ENCODE measurements around the gene CHTF8.
A peak's percentile ranks its signal among the peaks of the same experiment; 100 is the strongest.

Gene CHTF8

GRCh38 chr16:69114346-69114975, 17.9 kb downstream of the CHTF8 start:
- no peak for DNase-seq (ENCODE audit: low read depth, low spot score)
- Histone ChIP-seq H3K27me3 (ENCODE audit: control insufficient read depth, insufficient read depth, low read length) (no peaks in the 10 kb centered on the region), H3K9me3 (ENCODE audit: control insufficient read depth, insufficient read depth, low read length) (no peaks in the 10 kb centered on the region), H3K4me1 (ENCODE audit: control insufficient read depth, insufficient read depth, low read length) (no peaks in the 10 kb centered on the region), H3K36me3 (ENCODE audit: control insufficient read depth, insufficient read depth, low read length) (peaks cover 55% of the 10 kb centered on the region), H3K27ac (ENCODE audit: low read length) (no peak overlapping the region), H3K4me3 (ENCODE audit: low read length) (no peak overlapping the region)
- WGBS (ENCODE audit: insufficient coverage, insufficient read length): no CpG with 5 or more reads among the region's 25 CpGs

DNA sequence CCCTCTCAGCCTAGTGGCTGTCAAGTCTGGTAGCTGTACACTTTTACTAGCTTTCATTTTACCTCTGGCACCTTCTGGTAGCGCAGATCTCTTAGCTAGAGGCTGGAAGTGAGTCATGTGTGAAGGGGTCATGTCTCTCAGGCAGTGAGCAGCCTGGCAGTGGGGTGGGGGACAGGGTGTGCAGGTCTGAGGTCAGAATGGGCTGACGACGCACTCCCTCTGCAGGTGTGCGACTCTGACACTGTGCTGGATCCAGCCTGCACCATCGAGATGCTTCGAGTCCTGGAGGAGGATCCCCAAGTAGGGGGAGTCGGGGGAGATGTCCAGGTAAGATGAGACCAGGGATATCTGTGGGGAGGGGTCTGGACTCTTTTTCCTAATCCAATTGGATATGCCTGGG, 19.2 kb downstream of the CHTF8 start:
- WGBS (ENCODE audit: insufficient coverage, insufficient read length): no CpG with 5 or more reads among the region's 7 CpGs
- no peak overlapping the region for H3K4me3 ChIP-seq (ENCODE audit: low read length)
- no peak for DNase-seq (ENCODE audit: low read depth, low spot score)
- H3K4me1 ChIP-seq (ENCODE audit: control insufficient read depth, insufficient read depth, low read length): peaks cover 2% of the 10 kb centered on the region; the same call in 1 of the 2 replicates
- no peaks in the 10 kb centered on the region for H3K9me3 ChIP-seq (ENCODE audit: control insufficient read depth, insufficient read depth, low read length)
- H3K36me3 ChIP-seq (ENCODE audit: control insufficient read depth, insufficient read depth, low read length): peaks cover 50% of the 10 kb centered on the region
- H3K27ac ChIP-seq (ENCODE audit: low read length): no peak overlapping the region
- no peaks in the 10 kb centered on the region for H3K27me3 ChIP-seq (ENCODE audit: control insufficient read depth, insufficient read depth, low read length)

DNA sequence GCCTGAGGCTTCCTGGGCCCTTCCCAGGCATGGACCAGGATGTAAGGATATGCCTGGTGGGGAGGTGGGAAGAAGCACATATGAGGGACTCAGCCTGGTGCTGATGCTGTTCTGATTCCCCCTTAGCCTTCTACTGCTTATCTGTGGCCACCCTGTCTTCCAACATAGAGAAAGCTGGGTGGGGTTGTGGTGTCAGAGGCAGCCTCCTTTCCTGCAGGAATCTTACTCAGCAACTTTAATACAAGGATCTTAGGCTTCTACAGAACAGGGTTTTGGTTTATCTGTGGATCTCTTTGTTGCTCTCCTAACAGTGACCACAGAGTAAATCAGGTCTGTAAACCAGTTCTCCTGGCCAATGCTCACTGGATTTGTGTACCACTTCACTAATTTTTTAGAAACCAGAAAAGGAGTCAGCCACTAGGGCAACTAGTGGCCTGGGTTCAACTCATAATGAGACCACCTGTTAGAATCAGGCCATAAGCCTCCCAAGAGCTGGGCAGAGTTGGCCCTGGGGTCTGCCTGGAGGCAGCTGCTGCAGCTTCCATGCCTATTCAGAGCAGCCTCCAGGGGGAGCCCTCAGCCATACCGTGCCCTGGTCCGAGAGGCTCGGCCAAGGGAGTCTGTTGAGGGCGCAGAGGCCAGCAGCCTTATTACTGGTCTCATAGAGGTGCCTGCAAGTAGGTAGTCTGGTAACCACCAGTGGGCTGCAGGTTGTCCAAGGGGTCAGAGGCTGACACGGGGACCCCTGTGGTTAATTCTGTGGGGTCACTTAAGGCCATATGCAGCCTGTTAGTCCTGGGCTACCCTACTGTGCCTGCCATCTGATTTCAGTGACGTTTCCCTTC, 19.9 kb downstream of the CHTF8 start:
- no peaks in the 10 kb centered on the region for H3K9me3 ChIP-seq (ENCODE audit: control insufficient read depth, insufficient read depth, low read length)
- H3K27ac ChIP-seq (ENCODE audit: low read length): no peak overlapping the region
- no CpG with 5 or more reads among the region's 6 CpGs for WGBS (ENCODE audit: insufficient coverage, insufficient read length)
- H3K27me3 ChIP-seq (ENCODE audit: control insufficient read depth, insufficient read depth, low read length): no peaks in the 10 kb centered on the region
- H3K36me3 ChIP-seq (ENCODE audit: control insufficient read depth, insufficient read depth, low read length): peaks cover 46% of the 10 kb centered on the region
- no peak overlapping the region for H3K4me3 ChIP-seq (ENCODE audit: low read length)
- DNase-seq (ENCODE audit: low read depth, low spot score): no peak
- H3K4me1 ChIP-seq (ENCODE audit: control insufficient read depth, insufficient read depth, low read length): peaks cover 2% of the 10 kb centered on the region; the same call in 1 of the 2 replicates

- no peak overlapping the region for H3K4me3 ChIP-seq (ENCODE audit: low read length)
- no peak overlapping the region for H3K27ac ChIP-seq (ENCODE audit: low read length)
- H3K9me3 ChIP-seq (ENCODE audit: control insufficient read depth, insufficient read depth, low read length): no peaks in the 10 kb centered on the region
- H3K4me1 ChIP-seq (ENCODE audit: control insufficient read depth, insufficient read depth, low read length): peaks cover 2% of the 10 kb centered on the region; the same call in 1 of the 2 replicates
- no peak for DNase-seq (ENCODE audit: low read depth, low spot score)
- peaks cover 44% of the 10 kb centered on the region for H3K36me3 ChIP-seq (ENCODE audit: control insufficient read depth, insufficient read depth, low read length)
- no peaks in the 10 kb centered on the region for H3K27me3 ChIP-seq (ENCODE audit: control insufficient read depth, insufficient read depth, low read length)
- no CpG with 5 or more reads among the region's 5 CpGs for WGBS (ENCODE audit: insufficient coverage, insufficient read length)
Measured at GRCh38 chr16:69111876-69112230, 20.5 kb downstream of the CHTF8 start.

DNA sequence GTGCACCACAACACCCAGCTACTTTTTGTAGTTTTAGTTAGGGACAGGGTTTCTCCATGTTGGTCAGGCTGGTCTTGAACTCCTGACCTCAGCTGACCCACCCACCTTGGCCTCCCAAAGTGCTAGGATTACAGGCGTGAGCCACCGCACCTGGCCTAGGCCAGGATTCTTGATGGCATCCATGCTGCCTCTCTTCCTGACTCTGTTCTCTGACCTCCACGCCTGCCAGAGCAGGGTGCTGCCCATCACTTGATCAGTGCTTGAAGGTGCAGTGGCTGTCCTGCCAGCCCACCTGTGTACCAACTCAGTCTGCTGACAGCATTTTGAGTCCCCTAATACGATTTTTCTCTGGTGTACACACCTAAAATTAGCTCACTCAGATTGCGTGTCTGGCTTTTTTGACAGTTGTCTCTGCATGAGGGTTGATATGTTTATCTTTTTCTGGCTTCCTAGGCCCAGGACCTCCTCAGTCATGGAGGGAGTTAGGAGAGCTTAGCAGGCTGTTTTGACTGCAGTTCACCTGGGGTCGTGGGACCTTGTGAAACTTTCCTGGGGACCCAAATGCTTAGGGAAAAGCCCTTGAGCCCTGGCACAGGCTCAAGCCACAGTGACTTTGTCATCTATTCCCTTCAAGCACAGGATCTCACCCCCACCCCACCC, 21.0 kb downstream of the CHTF8 start:
- Histone ChIP-seq H3K27me3 (ENCODE audit: control insufficient read depth, insufficient read depth, low read length) (no peaks in the 10 kb centered on the region), H3K27ac (ENCODE audit: low read length) (no peak overlapping the region), H3K36me3 (ENCODE audit: control insufficient read depth, insufficient read depth, low read length) (peaks cover 41% of the 10 kb centered on the region), H3K4me3 (ENCODE audit: low read length) (no peak overlapping the region), H3K9me3 (ENCODE audit: control insufficient read depth, insufficient read depth, low read length) (no peaks in the 10 kb centered on the region), H3K4me1 (ENCODE audit: control insufficient read depth, insufficient read depth, low read length) (peaks cover 2% of the 10 kb centered on the region; the same call in 1 of the 2 replicates)
- DNase-seq (ENCODE audit: low read depth, low spot score): no peak
- WGBS (ENCODE audit: insufficient coverage, insufficient read length): no CpG with 5 or more reads among the region's 6 CpGs

DNA sequence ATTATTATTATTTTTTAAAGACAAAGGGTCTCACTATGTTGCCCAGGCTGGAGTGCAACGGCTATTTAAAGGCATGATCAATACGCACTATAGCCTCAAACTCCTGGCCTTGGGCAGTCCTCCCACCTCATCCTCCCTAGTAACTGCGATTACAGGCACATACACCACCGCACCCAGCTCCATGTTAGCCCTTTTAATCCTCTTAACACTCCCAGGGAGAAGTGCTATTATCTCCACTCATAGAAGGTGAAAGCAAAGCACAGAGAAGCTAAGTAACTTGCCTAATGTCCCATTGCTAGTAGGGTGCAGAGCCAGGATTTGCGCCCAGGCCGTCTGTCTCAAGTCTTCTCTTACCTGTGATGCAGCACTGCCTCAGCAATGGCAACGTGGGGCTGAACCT, 22.0 kb downstream of the CHTF8 start:
- no peak for DNase-seq (ENCODE audit: low read depth, low spot score)
- Histone ChIP-seq H3K27ac (ENCODE audit: low read length) (no peak overlapping the region), H3K36me3 (ENCODE audit: control insufficient read depth, insufficient read depth, low read length) (peaks cover 37% of the 10 kb centered on the region), H3K9me3 (ENCODE audit: control insufficient read depth, insufficient read depth, low read length) (no peaks in the 10 kb centered on the region), H3K4me3 (ENCODE audit: low read length) (no peak overlapping the region), H3K4me1 (ENCODE audit: control insufficient read depth, insufficient read depth, low read length) (peaks cover 2% of the 10 kb centered on the region; the same call in 1 of the 2 replicates), H3K27me3 (ENCODE audit: control insufficient read depth, insufficient read depth, low read length) (no peaks in the 10 kb centered on the region)
- WGBS (ENCODE audit: insufficient coverage, insufficient read length): no CpG with 5 or more reads among the region's 7 CpGs

- no peak overlapping the region for H3K27ac ChIP-seq (ENCODE audit: low read length)
- H3K27me3 ChIP-seq (ENCODE audit: control insufficient read depth, insufficient read depth, low read length): no peaks in the 10 kb centered on the region
- WGBS (ENCODE audit: insufficient coverage, insufficient read length): no CpG with 5 or more reads among the region's 48 CpGs
- no peak for DNase-seq (ENCODE audit: low read depth, low spot score)
- H3K9me3 ChIP-seq (ENCODE audit: control insufficient read depth, insufficient read depth, low read length): no peaks in the 10 kb centered on the region
- H3K4me1 ChIP-seq (ENCODE audit: control insufficient read depth, insufficient read depth, low read length): peaks cover 3% of the 10 kb centered on the region; the same call in 1 of the 2 replicates
- H3K4me3 ChIP-seq (ENCODE audit: low read length): no peak overlapping the region
- H3K36me3 ChIP-seq (ENCODE audit: control insufficient read depth, insufficient read depth, low read length): peaks cover 31% of the 10 kb centered on the region
Measured at GRCh38 chr16:69109486-69110270, 22.7 kb downstream of the CHTF8 start.

GRCh38 chr16:69108905-69109252, 23.5 kb downstream of the CHTF8 start:
- DNase-seq (ENCODE audit: low read depth, low spot score): no peak
- H3K36me3 ChIP-seq (ENCODE audit: control insufficient read depth, insufficient read depth, low read length): peaks cover 23% of the 10 kb centered on the region
- H3K9me3 ChIP-seq (ENCODE audit: control insufficient read depth, insufficient read depth, low read length): no peaks in the 10 kb centered on the region
- WGBS (ENCODE audit: insufficient coverage, insufficient read length): no CpG with 5 or more reads among the region's 4 CpGs
- H3K4me1 ChIP-seq (ENCODE audit: control insufficient read depth, insufficient read depth, low read length): peaks cover 3% of the 10 kb centered on the region; the same call in 1 of the 2 replicates
- H3K4me3 ChIP-seq (ENCODE audit: low read length): no peak overlapping the region
- H3K27ac ChIP-seq (ENCODE audit: low read length): no peak overlapping the region
- H3K27me3 ChIP-seq (ENCODE audit: control insufficient read depth, insufficient read depth, low read length): no peaks in the 10 kb centered on the region

DNA sequence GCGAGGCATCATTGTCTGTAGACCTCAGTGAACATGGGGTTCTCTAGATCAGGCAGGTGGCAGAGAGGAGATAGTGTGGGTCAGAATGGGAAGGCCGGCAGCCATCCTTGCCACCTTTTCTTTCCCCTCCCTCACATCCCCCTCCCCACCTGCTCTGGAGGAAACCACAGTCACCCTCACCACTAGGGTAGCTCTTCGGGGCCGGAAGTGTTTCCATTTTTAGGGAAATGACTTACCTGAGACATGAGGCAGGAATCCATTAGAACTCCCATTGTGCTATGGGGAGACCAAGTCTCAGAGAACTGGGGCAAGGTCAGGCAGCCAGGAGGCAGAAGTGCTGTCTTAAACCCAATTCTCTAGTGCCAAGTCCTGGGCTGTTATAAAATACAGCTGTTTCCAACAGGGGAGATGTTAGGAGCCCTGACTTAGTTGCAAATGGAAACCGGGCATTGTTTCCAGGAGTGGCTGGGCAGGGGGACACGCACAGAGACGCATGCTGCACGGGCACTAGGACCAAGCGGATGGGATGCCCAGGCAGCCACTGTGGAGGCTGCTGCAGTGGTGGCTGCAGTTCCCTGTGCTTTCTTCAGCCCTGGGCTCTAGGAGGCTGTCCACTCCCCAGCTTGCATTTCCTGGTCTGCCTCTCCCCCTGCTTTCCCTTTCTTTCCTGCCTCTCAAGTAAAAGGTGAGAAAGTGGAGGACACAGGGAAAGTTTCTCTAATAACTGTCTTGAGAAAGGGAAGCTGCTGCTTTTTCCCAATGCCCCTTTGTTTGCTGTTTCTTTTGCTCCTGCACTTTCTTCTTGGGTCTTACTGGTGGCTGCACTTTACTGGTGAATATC, 24.1 kb downstream of the CHTF8 start:
- peak overlapping the region; percentile 78; the same call in 1 of the 2 replicates for H3K4me3 ChIP-seq (ENCODE audit: low read length)
- no peak overlapping the region for H3K27ac ChIP-seq (ENCODE audit: low read length)

More for the DNA sequence above, 24.1 kb downstream of the CHTF8 start:
- no peak for DNase-seq (ENCODE audit: low read depth, low spot score)
- Histone ChIP-seq H3K27me3 (ENCODE audit: control insufficient read depth, insufficient read depth, low read length) (no peaks in the 10 kb centered on the region), H3K4me1 (ENCODE audit: control insufficient read depth, insufficient read depth, low read length) (peaks cover 3% of the 10 kb centered on the region; the same call in 1 of the 2 replicates), H3K36me3 (ENCODE audit: control insufficient read depth, insufficient read depth, low read length) (peaks cover 17% of the 10 kb centered on the region), H3K9me3 (ENCODE audit: control insufficient read depth, insufficient read depth, low read length) (no peaks in the 10 kb centered on the region)
- no CpG with 5 or more reads among the region's 9 CpGs for WGBS (ENCODE audit: insufficient coverage, insufficient read length)
